ENCODE results near the gene KIF3B. TPM values are rescaled to one million over a fixed set of nuclear protein-coding genes. Genes with fewer than 3 reads are reported as not detected.

Gene KIF3B
- total and polyA plus RNA-seq, 2 donors (not counting 1 experiment from before 2014, with no cell fraction given) = 27.6 to 35.6 TPM

DNA sequence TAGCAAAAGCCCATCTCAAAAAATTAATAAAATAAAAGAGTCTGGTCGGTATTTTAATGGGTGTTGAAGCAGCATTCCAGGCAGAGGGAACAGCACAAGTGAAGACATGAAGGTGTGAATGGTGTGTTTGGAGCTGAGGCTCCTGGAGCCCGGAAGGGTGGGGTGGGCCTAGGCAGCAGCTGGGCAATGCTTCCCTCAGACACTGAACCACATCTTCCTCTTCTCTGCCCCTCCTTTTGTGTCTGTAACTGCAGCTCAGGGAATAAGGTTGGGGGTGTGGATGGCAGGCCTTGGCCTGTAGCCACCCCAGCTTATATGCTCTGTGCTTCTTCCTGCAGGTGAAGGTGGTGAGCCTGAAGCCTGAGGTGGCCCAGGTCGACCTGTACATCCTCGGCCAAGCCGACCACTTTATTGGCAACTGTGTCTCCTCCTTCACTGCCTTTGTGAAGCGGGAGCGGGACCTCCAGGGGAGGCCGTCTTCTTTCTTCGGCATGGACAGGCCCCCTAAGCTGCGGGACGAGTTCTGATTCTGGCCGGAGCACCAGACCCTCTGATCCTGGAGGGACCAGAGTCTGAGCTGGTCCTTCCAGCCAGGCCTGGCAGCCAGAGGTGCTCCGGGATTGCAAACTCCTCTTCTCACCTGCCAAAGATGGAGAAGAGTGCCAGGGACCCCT is 43.2 kb upstream of the KIF3B start:
- Histone ChIP-seq H3K4me2 (ENCODE audit: extremely low read depth, insufficient read depth, low read length) (no peak overlapping the region), H3K79me2 (ENCODE audit: control insufficient read depth, insufficient read depth, low read length) (no peaks in the 10 kb centered on the region), H3K4me3 (replicated peaks in 1 of 4; ENCODE audit: control extremely low read depth in 1 of 4, insufficient read depth in 1 of 4, low read depth in 3 of 4, low read length in 4 of 4) (no peak overlapping the region), H3K9ac (ENCODE audit: insufficient read depth, low read length) (no peak overlapping the region), H2AFZ (ENCODE audit: low read length) (no peak overlapping the region), H3K27me3 (ENCODE audit: control insufficient read depth, insufficient read depth, low read length) (no peaks in the 10 kb centered on the region), H4K20me1 (ENCODE audit: control insufficient read depth, extremely low read depth, insufficient read depth, low read length) (no peaks in the 10 kb centered on the region), H3K9me3 (ENCODE audit: control insufficient read depth, insufficient read depth, low read depth, low read length) (no peaks in the 10 kb centered on the region), H3K4me1 (ENCODE audit: control insufficient read depth, extremely low read depth, insufficient read depth, low read length) (no peaks in the 10 kb centered on the region), H3K27ac (ENCODE audit: insufficient read depth, low read length) (no peak overlapping the region), H3K36me3 (ENCODE audit: control insufficient read depth, insufficient read depth, low read length) (peaks cover 20% of the 10 kb centered on the region)
- no peak for TF ChIP-seq EZH2 (IDR thresholded peaks at IDR 0.05; ENCODE audit: low read length, missing control alignments)
- TF ChIP-seq, protein P1, sequence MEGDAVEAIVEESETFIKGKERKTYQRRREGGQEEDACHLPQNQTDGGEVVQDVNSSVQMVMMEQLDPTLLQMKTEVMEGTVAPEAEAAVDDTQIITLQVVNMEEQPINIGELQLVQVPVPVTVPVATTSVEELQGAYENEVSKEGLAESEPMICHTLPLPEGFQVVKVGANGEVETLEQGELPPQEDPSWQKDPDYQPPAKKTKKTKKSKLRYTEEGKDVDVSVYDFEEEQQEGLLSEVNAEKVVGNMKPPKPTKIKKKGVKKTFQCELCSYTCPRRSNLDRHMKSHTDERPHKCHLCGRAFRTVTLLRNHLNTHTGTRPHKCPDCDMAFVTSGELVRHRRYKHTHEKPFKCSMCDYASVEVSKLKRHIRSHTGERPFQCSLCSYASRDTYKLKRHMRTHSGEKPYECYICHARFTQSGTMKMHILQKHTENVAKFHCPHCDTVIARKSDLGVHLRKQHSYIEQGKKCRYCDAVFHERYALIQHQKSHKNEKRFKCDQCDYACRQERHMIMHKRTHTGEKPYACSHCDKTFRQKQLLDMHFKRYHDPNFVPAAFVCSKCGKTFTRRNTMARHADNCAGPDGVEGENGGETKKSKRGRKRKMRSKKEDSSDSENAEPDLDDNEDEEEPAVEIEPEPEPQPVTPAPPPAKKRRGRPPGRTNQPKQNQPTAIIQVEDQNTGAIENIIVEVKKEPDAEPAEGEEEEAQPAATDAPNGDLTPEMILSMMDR (conservative IDR thresholded peaks at IDR 0.05 in 1 of 2, IDR thresholded peaks at IDR 0.05 in 1 of 2; ENCODE audit: low read depth in 1 of 2, low read length in 2 of 2) = no peak
- DNase-seq (ENCODE audit: low read depth in 2 of 2) = no peak

DNA sequence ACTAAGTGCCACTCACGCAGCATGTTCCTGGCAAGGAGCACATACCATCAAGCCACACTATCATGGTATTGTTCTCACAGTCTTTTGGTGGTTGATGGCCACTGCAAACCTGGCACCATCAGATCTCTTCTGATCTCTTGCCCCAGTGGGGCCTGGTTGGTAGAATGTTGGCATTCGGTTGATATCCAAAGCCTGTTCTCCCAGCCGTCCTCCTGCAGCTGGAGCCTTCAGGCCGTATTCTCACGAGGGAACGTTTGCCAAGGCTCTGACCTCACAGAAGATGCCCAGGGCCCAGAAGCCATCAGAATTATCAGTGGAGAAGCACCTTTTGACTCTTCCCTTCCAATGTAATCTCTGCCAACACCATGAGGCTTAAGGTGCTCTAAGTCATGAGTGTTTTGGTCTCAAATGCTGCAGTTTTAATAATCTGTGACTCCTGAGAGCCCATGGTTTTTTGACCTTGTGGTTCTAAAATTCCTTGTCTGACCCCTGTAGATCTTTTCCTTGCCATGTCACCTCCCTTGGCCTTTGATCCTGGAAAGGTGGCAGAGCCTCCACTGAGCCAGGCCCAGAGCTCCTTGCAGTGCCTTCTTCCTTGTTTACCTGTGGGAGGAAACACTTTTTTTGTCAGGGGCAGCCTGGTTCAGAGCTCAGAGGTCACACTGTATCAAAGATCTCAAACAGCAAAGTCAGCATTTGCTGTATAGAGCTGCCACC is 42.0 kb upstream of the KIF3B start:
- H4K20me1 ChIP-seq (ENCODE audit: control insufficient read depth, extremely low read depth, insufficient read depth, low read length) = no peaks in the 10 kb centered on the region
- no peaks in the 10 kb centered on the region for H3K4me1 ChIP-seq (ENCODE audit: control insufficient read depth, extremely low read depth, insufficient read depth, low read length)
- H3K27ac ChIP-seq (ENCODE audit: insufficient read depth, low read length) = no peak overlapping the region
- no peaks in the 10 kb centered on the region for H3K9me3 ChIP-seq (ENCODE audit: control insufficient read depth, insufficient read depth, low read depth, low read length)
- no peak overlapping the region for H3K4me3 ChIP-seq (replicated peaks in 1 of 4; ENCODE audit: control extremely low read depth in 1 of 4, insufficient read depth in 1 of 4, low read depth in 3 of 4, low read length in 4 of 4)
- no peaks in the 10 kb centered on the region for H3K27me3 ChIP-seq (ENCODE audit: control insufficient read depth, insufficient read depth, low read length)
- H3K9ac ChIP-seq (ENCODE audit: insufficient read depth, low read length) = no peak overlapping the region
- no peak overlapping the region for H2AFZ ChIP-seq (ENCODE audit: low read length)
- H3K4me2 ChIP-seq (ENCODE audit: extremely low read depth, insufficient read depth, low read length) = no peak overlapping the region
- H3K79me2 ChIP-seq (ENCODE audit: control insufficient read depth, insufficient read depth, low read length) = no peaks in the 10 kb centered on the region
- TF ChIP-seq EZH2 (IDR thresholded peaks at IDR 0.05; ENCODE audit: low read length, missing control alignments) = no peak
- TF ChIP-seq, protein P1 (conservative IDR thresholded peaks at IDR 0.05 in 1 of 2, IDR thresholded peaks at IDR 0.05 in 1 of 2; ENCODE audit: low read depth in 1 of 2, low read length in 2 of 2) = no peak
- no peak for DNase-seq (ENCODE audit: low read depth in 2 of 2)
- H3K36me3 ChIP-seq (ENCODE audit: control insufficient read depth, insufficient read depth, low read length) = peaks cover 20% of the 10 kb centered on the region

DNA sequence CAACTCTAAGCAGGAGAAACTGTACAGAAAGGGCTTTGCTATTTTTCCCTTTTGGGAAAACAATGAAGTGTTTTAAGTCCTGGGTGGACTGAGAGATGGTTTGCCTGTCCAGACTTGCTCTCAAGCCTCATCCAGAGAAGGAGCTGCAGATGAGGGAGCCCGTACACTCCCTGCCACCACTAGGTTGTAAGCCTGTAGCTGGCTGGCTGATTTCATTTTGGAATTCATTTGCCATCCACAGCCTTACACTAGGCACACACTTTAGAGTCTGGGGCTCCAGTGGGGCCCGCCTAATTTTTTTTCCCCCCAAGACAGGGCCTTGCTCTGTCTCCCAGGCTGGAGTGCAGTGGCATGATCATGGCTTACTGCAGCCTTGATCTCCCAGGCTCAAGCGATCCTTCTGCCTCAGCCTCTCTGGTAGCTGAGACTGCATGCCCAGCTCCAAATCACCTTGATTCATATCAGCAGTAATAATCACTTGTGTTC is 41.4 kb upstream of the KIF3B start:
- Histone ChIP-seq H3K9ac (ENCODE audit: insufficient read depth, low read length) (no peak overlapping the region), H4K20me1 (ENCODE audit: control insufficient read depth, extremely low read depth, insufficient read depth, low read length) (no peaks in the 10 kb centered on the region), H3K27me3 (ENCODE audit: control insufficient read depth, insufficient read depth, low read length) (no peaks in the 10 kb centered on the region), H3K79me2 (ENCODE audit: control insufficient read depth, insufficient read depth, low read length) (no peaks in the 10 kb centered on the region), H3K4me2 (ENCODE audit: extremely low read depth, insufficient read depth, low read length) (no peak overlapping the region), H2AFZ (ENCODE audit: low read length) (no peak overlapping the region), H3K4me3 (replicated peaks in 1 of 4; ENCODE audit: control extremely low read depth in 1 of 4, insufficient read depth in 1 of 4, low read depth in 3 of 4, low read length in 4 of 4) (no peak overlapping the region), H3K9me3 (ENCODE audit: control insufficient read depth, insufficient read depth, low read depth, low read length) (no peaks in the 10 kb centered on the region), H3K4me1 (ENCODE audit: control insufficient read depth, extremely low read depth, insufficient read depth, low read length) (no peaks in the 10 kb centered on the region), H3K27ac (ENCODE audit: insufficient read depth, low read length) (no peak overlapping the region), H3K36me3 (ENCODE audit: control insufficient read depth, insufficient read depth, low read length) (peaks cover 14% of the 10 kb centered on the region)
- no peak for DNase-seq (ENCODE audit: low read depth in 2 of 2)
- TF ChIP-seq EZH2 (IDR thresholded peaks at IDR 0.05; ENCODE audit: low read length, missing control alignments) = no peak
- TF ChIP-seq, protein P1 (conservative IDR thresholded peaks at IDR 0.05 in 1 of 2, IDR thresholded peaks at IDR 0.05 in 1 of 2; ENCODE audit: low read depth in 1 of 2, low read length in 2 of 2) = no peak

All from fibroblast of lung (primary cell).